Epithelial cell of proximal tubule (primary cell): ENCODE results near the gene NUB1. TPM values are rescaled to one million over a fixed set of nuclear protein-coding genes. Genes with fewer than 3 reads are reported as not detected.

ENCODE experiments used
- DNase-seq: peaks from one replicate; pipeline ENCODE4 v3.0.0-alpha.2; 2011; ENCODE audit warnings: low read depth
- H3K4me3 ChIP-seq: 2 replicates; pipeline ENCODE4 v1.5.1; 2011; ENCODE audit warnings: low read depth, mild to moderate bottlenecking, low read length
- total RNA-seq: library from RNA; depleted of rRNA; stranded (reverse); fragments of >200 nt; gene quantifications from 2 replicates; pipeline ENCODE4 v1.2.3, GENCODE V29; 2015
- TF ChIP-seq, protein P1 (sequence below): conservative IDR thresholded peaks from 2 replicates; pipeline ENCODE4 v1.5.1; 2012; ENCODE audit warnings: low read depth, mild to moderate bottlenecking, low read length

The NUB1 gene
- total RNA-seq, 1 donor from 2014 or later, result 70.7 TPM

DNA sequence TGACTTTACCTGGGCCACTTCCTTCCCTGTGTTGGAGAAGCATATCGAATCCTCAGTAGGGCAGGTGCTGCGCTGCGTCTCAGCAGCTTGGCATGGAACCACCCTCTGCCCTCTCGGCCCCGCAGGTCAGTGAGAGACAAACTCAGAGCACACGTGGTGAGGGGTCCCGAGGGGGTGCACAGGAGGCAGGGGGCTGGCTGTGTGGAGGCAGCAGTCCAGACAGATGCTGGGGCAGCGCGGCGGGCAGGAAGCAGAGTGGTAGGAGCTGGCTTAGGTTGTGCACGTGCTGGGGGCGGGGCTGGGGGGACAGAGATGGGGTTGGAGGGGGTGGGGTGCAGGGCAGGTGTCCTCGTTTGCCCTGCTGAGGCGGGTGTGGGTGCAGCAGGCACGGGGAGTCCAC, 33.1 kb downstream of the NUB1 start:
- no peak overlapping the region for H3K4me3 ChIP-seq
- no peak for DNase-seq
- TF ChIP-seq, protein P1, sequence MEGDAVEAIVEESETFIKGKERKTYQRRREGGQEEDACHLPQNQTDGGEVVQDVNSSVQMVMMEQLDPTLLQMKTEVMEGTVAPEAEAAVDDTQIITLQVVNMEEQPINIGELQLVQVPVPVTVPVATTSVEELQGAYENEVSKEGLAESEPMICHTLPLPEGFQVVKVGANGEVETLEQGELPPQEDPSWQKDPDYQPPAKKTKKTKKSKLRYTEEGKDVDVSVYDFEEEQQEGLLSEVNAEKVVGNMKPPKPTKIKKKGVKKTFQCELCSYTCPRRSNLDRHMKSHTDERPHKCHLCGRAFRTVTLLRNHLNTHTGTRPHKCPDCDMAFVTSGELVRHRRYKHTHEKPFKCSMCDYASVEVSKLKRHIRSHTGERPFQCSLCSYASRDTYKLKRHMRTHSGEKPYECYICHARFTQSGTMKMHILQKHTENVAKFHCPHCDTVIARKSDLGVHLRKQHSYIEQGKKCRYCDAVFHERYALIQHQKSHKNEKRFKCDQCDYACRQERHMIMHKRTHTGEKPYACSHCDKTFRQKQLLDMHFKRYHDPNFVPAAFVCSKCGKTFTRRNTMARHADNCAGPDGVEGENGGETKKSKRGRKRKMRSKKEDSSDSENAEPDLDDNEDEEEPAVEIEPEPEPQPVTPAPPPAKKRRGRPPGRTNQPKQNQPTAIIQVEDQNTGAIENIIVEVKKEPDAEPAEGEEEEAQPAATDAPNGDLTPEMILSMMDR, result no peak

DNA sequence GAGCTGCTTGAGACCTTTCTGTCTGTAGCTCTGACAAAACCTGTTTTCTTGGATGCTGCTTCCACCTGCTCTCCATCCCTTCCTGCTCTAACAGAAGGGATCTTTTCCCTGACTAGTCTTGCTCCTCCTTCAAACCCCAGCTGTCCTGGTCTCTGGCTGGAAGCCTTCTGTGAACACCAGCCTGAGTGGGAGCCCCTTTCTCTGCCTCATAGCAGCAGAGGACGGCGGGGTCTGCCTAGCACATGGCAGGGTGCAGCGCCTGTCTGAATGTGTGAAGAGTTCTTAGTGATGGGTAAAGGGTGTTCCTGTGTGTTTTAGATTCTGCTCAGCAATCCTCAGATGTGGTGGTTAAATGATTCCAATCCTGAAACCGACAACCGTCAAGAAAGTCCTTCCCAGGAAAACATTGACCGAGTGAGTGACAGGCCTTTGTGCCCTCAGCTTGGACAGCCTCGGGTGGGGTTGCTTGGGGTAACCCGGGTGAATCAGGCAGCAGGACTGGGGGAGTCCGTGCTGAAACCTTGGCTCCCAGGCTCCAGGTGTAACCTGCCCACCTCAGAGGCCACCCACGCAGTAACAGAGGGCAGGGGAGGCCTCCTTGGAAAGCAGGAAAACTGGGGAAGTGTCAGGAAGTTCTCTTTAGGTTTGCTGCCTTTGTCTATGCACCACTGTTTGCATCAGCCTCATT, 34.1 kb downstream of the NUB1 start:
- TF ChIP-seq, protein P1, result no peak
- DNase-seq, result no peak
- H3K4me3 ChIP-seq, result no peak overlapping the region

DNA sequence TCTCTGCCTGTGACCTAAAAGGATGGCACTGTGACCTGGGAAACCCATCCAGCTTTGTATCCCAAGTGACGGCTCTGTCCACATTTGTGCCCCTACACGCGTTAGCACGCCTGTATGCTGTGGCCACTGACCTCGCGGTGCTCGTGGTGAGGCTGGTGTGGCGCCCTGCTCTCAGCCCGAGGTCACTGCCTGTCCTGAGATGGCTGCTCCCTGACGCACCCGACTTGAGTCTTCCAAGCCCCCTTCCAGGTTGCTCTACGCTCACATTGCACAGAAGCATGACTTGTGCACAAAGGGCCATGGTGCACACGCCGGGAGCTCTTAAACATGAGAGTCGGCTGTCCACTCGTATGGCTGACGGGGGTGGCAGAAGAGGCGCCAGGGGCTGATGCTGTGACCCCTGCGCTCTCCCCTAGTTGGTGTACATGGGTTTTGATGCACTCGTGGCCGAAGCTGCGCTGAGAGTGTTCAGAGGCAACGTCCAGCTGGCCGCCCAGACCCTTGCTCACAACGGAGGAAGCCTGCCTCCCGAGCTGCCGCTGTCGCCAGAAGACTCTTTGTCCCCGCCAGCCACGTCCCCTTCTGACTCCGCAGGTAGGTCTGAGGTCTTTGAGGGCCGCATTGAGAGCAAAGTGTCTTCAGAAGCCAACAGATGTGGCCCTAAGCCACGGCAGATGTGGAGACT, 34.7 kb downstream of the NUB1 start:
- DNase-seq, result no peak
- TF ChIP-seq, protein P1, result no peak
- no peak overlapping the region for H3K4me3 ChIP-seq

DNA sequence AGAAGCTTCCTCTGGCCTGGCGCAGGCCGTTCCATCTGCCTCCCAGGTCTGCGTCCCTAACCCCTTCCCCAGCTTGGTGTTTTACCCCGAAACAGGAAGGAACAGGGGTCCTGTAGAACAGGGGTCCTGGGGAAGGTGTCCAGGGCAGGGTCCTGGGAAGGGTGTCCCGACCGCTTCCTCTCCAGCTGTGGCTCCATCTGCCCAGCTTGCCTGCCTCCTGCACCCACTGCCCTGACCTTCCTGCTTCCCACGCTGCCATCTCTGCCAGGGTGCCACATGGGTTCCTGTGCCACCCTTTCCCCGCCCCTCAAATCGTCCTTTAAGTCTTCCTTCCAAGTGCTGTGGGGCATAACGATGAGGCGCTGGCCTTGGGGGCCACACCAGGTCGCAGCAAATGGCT, 35.8 kb downstream of the NUB1 start:
- DNase-seq, result no peak
- no peak overlapping the region for H3K4me3 ChIP-seq
- TF ChIP-seq, protein P1, result no peak

DNA sequence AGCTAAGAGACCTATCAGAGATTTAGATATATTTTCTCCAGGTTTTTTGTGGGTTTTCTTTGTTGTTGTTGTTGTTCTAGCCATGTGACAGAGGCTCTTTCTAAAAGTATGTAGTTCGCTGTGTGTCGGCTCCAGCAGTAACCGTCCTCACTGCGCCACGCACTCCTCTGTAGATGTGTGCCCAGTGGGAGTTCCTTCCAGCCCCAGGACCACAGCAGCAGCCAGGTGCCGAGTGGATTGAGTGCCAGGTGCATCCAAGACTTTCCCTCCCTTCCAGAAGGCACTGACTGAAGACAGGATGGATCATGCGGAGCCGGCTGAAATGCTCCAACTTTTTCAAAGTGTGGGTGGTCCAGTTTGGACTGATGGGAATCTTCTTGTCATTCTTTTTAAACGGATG, 36.4 kb downstream of the NUB1 start:
- no peak for DNase-seq
- TF ChIP-seq, protein P1, result no peak
- H3K4me3 ChIP-seq, result no peak overlapping the region

DNA sequence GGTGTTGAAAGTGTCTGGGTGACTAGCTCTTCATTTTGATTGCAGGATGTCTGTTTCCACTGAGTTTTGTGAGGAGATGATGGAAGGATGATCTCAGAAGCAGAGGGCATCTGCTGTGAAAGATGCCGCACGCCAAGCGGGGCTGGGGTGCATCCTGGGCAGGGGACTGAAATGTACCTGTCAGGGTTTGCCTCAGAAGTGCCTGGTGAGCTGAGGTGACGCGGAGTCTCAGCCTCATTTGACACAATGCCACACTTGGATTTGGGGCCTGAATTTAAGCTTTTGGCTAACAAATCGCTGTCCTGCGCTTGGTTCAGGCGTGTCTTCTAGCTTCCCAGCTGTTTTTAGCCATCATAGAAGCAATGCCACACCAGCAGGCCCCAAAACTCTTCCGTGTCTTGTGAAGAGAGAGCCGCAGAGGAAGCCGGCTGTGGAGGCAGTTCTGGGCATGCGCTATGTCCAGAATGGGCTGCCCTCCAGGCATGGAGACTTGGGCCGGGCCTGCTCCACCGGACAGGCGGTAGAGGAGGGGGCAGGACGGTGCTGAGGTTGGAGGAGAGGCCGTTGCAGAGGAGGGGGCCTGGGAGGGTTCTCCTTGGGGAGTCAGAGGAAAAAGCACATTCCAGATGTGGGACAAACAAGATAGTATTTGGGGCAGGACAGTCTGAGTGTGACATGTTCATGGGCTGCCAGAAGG, 37.0 kb downstream of the NUB1 start:
- TF ChIP-seq, protein P1, result no peak
- no peak overlapping the region for H3K4me3 ChIP-seq
- no peak for DNase-seq

DNA sequence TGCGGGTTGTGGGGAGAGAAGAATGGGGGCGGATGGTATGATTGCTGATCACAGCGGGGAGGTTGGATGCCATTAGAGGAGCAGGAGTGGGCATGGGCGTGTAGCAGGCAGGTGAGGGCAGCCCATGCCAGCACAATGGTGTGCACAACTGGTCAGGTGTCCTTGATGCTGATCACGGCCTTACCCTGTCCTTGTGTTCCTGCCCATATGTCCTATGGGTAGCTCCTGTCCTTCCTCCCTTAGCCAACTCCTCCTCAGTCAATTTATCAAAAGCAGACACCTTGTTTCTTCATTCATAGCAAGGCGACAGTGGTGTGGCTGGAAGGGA, 37.5 kb downstream of the NUB1 start:
- TF ChIP-seq, protein P1, result no peak
- H3K4me3 ChIP-seq, result no peak overlapping the region
- DNase-seq, result no peak
